Lung (tissue), 12 donors: ENCODE measurements around the gene EXOC6. TPM values are rescaled to one million over a fixed set of nuclear protein-coding genes. Genes with fewer than 3 reads are reported as not detected.

Experiments
- ATAC-seq: fragments of 200-7000 bp; cut with Tn5 transposase; one replicate; pipeline ENCODE4 v1.9.1; 2020; ENCODE audit warnings: moderate number of reproducible peaks; ENCODE audit not compliant: insufficient read depth, low FRiP score
- DNase-seq, 3 donors: peaks; one replicate each; pipeline ENCODE4 v3.0.0-alpha.2; 2013 to 2017
- H3K27ac ChIP-seq, 2 donors: one replicate each; pipeline ENCODE4 v1.5.1; 2013; ENCODE audit warnings: mild to moderate bottlenecking in 2 of 2, moderate library complexity in 2 of 2, control low read depth in 1 of 2, inconsistent platforms in 1 of 2, low read depth in 1 of 2, low read length in 1 of 2
- H3K27me3 ChIP-seq, 3 donors: one replicate each; pipeline ENCODE4 v1.5.1; 2013; ENCODE audit warnings: low read length in 2 of 3; ENCODE audit not compliant: control insufficient read depth in 3 of 3, insufficient read depth in 3 of 3
- H3K36me3 ChIP-seq, 4 donors: one replicate each; pipeline ENCODE4 v1.5.1; 2013; ENCODE audit warnings: low read length in 4 of 4, mild to moderate bottlenecking in 1 of 4, moderate library complexity in 1 of 4; ENCODE audit not compliant: control insufficient read depth in 4 of 4, insufficient read depth in 4 of 4
- H3K4me1 ChIP-seq, 5 donors: one replicate each; pipeline ENCODE4 v1.5.1; 2013; ENCODE audit warnings: low read length in 5 of 5, mild to moderate bottlenecking in 2 of 5, moderate library complexity in 1 of 5; ENCODE audit not compliant: control insufficient read depth in 5 of 5, insufficient read depth in 5 of 5
- H3K4me3 ChIP-seq: one replicate; pipeline ENCODE4 v1.5.1; 2013; ENCODE audit warnings: mild to moderate bottlenecking, control low read depth, moderate library complexity
- H3K9ac ChIP-seq, 2 donors: one replicate each; pipeline ENCODE4 v1.5.1; 2013; ENCODE audit warnings: low read length in 2 of 2, control low read depth in 1 of 2; ENCODE audit not compliant: insufficient read depth in 1 of 2
- H3K9me3 ChIP-seq, 4 donors: one replicate each; pipeline ENCODE4 v1.5.1; 2013; ENCODE audit warnings: low read length in 3 of 4, mild to moderate bottlenecking in 1 of 4, moderate library complexity in 1 of 4; ENCODE audit not compliant: control insufficient read depth in 4 of 4, insufficient read depth in 3 of 4
- WGBS, 2 donors: extraction: QIAGEN DNeasy Blood & Tissue Kit; methylation state at CpG; one replicate each; pipeline ENCODE4 v1.1.7; 2013; 5-methylcytosine and 5-hydroxymethylcytosine counted together
- polyA plus RNA-seq, 2 donors: library from polyadenylated mRNA; stranded (reverse); fragments of 200-250 nt; gene quantifications; one replicate each; pipeline ENCODE4 v1.2.1, GENCODE V29; 2013
- total RNA-seq, 2 donors: library from RNA; depleted of rRNA in 1 of 2; stranded (reverse); fragments of >200 nt in 1 of 2; gene quantifications; one replicate each; pipeline ENCODE4 v1.2.1, GENCODE V29; 2014 to 2021
- TF ChIP-seq, protein P1 (sequence below): IDR thresholded peaks from 2 replicates; pipeline ENCODE4 v1.5.1; 2012; ENCODE audit warnings: mild to moderate bottlenecking; ENCODE audit errors: control extremely low read depth, extremely low read depth
- donor health status: control.
- donor health status: control.
- donor health status: Bipolar disorder and iron deficiency.
- donor health status: healthy.
- donor health status: DM: yes; HTN: yes; CAD: no.

Gene EXOC6
- total and polyA plus RNA-seq, 4 donors, result 8.6 to 40.1 (median 11.9) TPM

DNA sequence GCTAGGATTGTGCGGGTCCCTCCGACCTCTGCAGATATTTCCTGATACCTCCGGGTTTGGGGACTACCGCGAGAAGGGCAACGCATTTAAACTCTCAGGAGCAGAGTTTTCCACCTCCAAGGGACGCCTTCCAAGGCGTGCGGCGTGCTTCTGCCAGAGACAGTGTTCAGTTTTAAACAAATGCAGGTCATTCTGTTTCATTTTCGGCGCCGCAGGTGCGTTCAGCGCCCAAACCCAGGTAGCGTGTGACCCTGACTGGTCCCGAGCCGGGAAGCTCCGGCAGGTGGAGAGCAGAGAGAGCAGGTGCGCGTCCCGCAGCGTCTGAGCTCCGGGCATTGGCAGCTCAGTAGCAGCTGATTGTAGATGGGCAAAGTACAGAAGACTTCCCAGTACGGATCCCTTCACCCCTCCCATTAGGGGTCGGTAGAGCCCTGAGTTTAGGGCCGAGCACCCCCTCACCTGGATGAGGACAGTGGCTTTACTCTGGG is 223.9 kb downstream of the EXOC6 start:
- peaks cover 9 to 96% (median 75%) of the 10 kb centered on the region in 3 donors for H3K27me3 ChIP-seq
- H3K4me3 ChIP-seq, result no peak overlapping the region
- ATAC-seq (no peak), DNase-seq (no peak)
- TF ChIP-seq, protein P1, sequence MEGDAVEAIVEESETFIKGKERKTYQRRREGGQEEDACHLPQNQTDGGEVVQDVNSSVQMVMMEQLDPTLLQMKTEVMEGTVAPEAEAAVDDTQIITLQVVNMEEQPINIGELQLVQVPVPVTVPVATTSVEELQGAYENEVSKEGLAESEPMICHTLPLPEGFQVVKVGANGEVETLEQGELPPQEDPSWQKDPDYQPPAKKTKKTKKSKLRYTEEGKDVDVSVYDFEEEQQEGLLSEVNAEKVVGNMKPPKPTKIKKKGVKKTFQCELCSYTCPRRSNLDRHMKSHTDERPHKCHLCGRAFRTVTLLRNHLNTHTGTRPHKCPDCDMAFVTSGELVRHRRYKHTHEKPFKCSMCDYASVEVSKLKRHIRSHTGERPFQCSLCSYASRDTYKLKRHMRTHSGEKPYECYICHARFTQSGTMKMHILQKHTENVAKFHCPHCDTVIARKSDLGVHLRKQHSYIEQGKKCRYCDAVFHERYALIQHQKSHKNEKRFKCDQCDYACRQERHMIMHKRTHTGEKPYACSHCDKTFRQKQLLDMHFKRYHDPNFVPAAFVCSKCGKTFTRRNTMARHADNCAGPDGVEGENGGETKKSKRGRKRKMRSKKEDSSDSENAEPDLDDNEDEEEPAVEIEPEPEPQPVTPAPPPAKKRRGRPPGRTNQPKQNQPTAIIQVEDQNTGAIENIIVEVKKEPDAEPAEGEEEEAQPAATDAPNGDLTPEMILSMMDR, result no peak
- WGBS, 2 donors, result 1 to 2% methylated on average over 27 of the region's 27 CpGs
- peaks cover 0 to 10% (median 0%) of the 10 kb centered on the region in 4 donors for H3K9me3 ChIP-seq
- peaks cover 0 to 40% (median 25%) of the 10 kb centered on the region in 5 donors for H3K4me1 ChIP-seq
- H3K9ac ChIP-seq, result no peak overlapping the region
- H3K27ac ChIP-seq, result no peak overlapping the region
- H3K36me3 ChIP-seq, result no peaks in the 10 kb centered on the region

DNA sequence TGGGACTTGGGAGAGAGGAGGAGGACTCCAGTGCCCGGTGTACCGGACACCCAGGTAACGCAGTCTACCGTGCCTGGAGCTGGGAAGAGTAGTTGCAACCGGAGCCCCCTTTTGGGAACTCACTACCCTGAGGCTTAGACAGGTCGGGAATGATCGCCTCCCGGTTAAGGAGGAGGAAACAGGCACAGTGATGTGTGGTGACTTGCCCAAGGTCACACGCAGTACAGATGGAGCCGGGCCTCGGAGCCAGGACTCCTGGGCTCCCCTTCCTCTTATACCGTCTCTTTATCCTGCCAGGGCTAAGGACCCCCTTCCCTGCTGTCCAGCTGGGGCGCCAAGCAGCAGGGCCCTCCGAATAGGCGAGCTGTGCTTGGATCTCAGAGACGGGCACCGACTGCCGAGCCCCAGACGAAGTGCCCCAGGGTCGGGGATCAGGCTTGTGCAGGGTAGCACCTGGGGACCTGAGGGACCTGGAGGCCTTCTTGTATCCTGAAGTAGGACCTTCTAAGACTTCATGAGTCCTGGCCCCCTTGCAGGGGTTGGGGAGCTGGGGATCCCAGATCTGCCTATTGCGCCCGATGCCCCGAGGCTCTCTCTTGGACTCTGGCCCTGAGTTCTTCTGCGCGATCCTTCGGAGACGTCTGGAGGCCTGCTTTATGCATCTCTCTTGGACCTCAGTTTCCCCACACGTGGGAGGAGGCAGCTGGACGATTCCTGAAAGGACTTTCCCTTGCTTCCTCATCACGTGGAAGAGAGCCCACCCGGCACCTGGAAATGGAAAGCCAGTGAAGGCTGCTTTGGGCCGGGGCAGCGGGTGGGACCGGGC is 224.6 kb downstream of the EXOC6 start:
- ATAC-seq, result no peak
- no peaks in the 10 kb centered on the region for H3K36me3 ChIP-seq
- H3K9ac ChIP-seq, result no peak overlapping the region
- H3K9me3 ChIP-seq, result peaks cover 0 to 10% (median 0%) of the 10 kb centered on the region in 4 donors
- peaks cover 9 to 96% (median 69%) of the 10 kb centered on the region in 3 donors for H3K27me3 ChIP-seq
- no peak overlapping the region for H3K27ac ChIP-seq
- 4 to 6% methylated on average over 34 of the region's 34 CpGs for WGBS, 2 donors
- TF ChIP-seq, protein P1, result no peak
- H3K4me3 ChIP-seq, result no peak overlapping the region
- H3K4me1 ChIP-seq, result peaks cover 0 to 43% (median 25%) of the 10 kb centered on the region in 5 donors
- no peak for DNase-seq

DNA sequence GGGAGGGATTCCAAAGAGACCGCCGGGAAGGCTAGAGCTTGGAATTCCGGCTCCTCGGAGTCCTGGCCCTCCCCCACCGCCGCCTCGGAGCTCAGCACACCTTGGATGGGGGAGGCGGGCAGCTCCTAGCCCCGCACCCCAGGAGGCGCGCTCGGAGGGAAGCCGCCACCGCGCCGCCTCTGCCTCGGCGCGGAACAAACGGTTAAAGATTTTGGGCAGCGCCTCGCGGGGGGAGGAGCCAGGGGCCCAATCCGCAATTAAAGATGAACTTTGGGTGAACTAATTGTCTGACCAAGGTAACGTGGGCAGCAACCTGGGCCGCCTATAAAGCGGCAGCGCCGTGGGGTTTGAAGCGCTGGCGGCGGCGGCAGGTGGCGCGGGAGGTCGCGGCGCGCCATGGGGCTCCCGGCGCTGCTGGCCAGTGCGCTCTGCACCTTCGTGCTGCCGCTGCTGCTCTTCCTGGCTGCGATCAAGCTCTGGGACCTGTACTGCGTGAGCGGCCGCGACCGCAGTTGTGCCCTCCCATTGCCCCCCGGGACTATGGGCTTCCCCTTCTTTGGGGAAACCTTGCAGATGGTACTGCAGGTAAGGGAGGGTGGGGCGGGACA is 225.3 kb downstream of the EXOC6 start, which contains the start of gene CYP26A1:
TSS of gene CYP26A1 (plus strand) at position 355 of the 608 bp plus-strand sequence. CDS start at position 397, 42 bp downstream.
- no peak within 1 kb of the TSS for H3K9ac ChIP-seq
- no peak for ATAC-seq

More for the DNA sequence above, 225.3 kb downstream of the EXOC6 start, which contains the start of gene CYP26A1:
- WGBS, 2 donors, result 0 to 1% methylated on average over 51 to 52 of the region's 52 CpGs
- Histone ChIP-seq H3K4me3 (no peak within 1 kb of the TSS), H3K9me3 (peaks cover 0 to 6% (median 0%) of the 10 kb centered on the region in 4 donors), H3K36me3 (no peaks in the 10 kb centered on the region), H3K4me1 (peaks cover 0 to 42% (median 19%) of the 10 kb centered on the region in 5 donors), H3K27ac (no peak within 1 kb of the TSS), H3K27me3 (peaks cover 9 to 93% (median 62%) of the 10 kb centered on the region in 3 donors)
- TF ChIP-seq, protein P1, result no peak
- no peak for DNase-seq
